ENCODE results near the gene CYBRD1. TPM values are rescaled to one million over a fixed set of nuclear protein-coding genes. Genes with fewer than 3 reads are reported as not detected.

Gene CYBRD1
- total RNA-seq, 1 experiment from 2014 or later = 9.7 TPM

- no peak overlapping the region for H3K4me3 Mint-ChIP-seq (ENCODE audit: unreplicated experiment)
- no TSS peak for BruUV-seq (replicated peaks)
- no peak for DNase-seq
- intact Hi-C loops (cut with micrococcal nuclease; ENCODE audit: unreplicated experiment) = no loop called here
- Histone ChIP-seq H3K9me3 (no peaks in the 10 kb centered on the region), H3K27me3 (replicated peaks; ENCODE audit: control insufficient read depth, insufficient read depth, low read length) (no peaks in the 10 kb centered on the region), H3K36me3 (ENCODE audit: control insufficient read depth, insufficient read depth, low read length) (no peaks in the 10 kb centered on the region), H3K4me1 (no peaks in the 10 kb centered on the region; the same call in 1 of the 2 replicates), H3K4me3 (ENCODE audit: low read depth, low read length) (no peak overlapping the region)
- H3K27ac Mint-ChIP-seq (ENCODE audit: unreplicated experiment) = no peak overlapping the region
- TF ChIP-seq CTCF (IDR thresholded peaks at IDR 0.05; ENCODE audit: insufficient read depth in 1 of 2, low read depth in 1 of 2, low read length in 1 of 2, severe bottlenecking in 1 of 2, unreplicated experiment in 1 of 2) = no peak
- H3K36me3 Mint-ChIP-seq (ENCODE audit: insufficient read depth, unreplicated experiment) = no peaks in the 10 kb centered on the region
- ChIA-PET CTCF (no interaction called here), POLR2A (no interaction called here)
- H3K9me3 Mint-ChIP-seq (ENCODE audit: unreplicated experiment) = no peaks in the 10 kb centered on the region
- H3K27me3 Mint-ChIP-seq (ENCODE audit: insufficient read depth, unreplicated experiment) = no peaks in the 10 kb centered on the region
- peaks cover 13% of the 10 kb centered on the region for H3K4me1 Mint-ChIP-seq (ENCODE audit: low read depth, unreplicated experiment)
Observed at GRCh38 chr2:171509945-171510731, 12.1 kb upstream of the CYBRD1 start.

GRCh38 chr2:171512014-171512413, 10.3 kb upstream of the CYBRD1 start:
- BruUV-seq (replicated peaks) = no TSS peak
- no peak for TF ChIP-seq CTCF (IDR thresholded peaks at IDR 0.05; ENCODE audit: insufficient read depth in 1 of 2, low read depth in 1 of 2, low read length in 1 of 2, severe bottlenecking in 1 of 2, unreplicated experiment in 1 of 2)
- intact Hi-C loops (cut with micrococcal nuclease; ENCODE audit: unreplicated experiment) = no loop called here

GRCh38 chr2:171512683-171513195, 9.5 kb upstream of the CYBRD1 start:
- H3K4me3 Mint-ChIP-seq (ENCODE audit: unreplicated experiment) = no peak overlapping the region
- H3K9me3 Mint-ChIP-seq (ENCODE audit: unreplicated experiment) = no peaks in the 10 kb centered on the region
- peaks cover 9% of the 10 kb centered on the region for H3K4me1 Mint-ChIP-seq (ENCODE audit: low read depth, unreplicated experiment)
- H3K27me3 ChIP-seq (replicated peaks; ENCODE audit: control insufficient read depth, insufficient read depth, low read length) = no peaks in the 10 kb centered on the region
- no peaks in the 10 kb centered on the region for H3K27me3 Mint-ChIP-seq (ENCODE audit: insufficient read depth, unreplicated experiment)
- no peak for TF ChIP-seq CTCF (IDR thresholded peaks at IDR 0.05; ENCODE audit: insufficient read depth in 1 of 2, low read depth in 1 of 2, low read length in 1 of 2, severe bottlenecking in 1 of 2, unreplicated experiment in 1 of 2)
- no peaks in the 10 kb centered on the region for H3K36me3 Mint-ChIP-seq (ENCODE audit: insufficient read depth, unreplicated experiment)
- CTCF ChIA-PET = no interaction called here
- no peaks in the 10 kb centered on the region for H3K36me3 ChIP-seq (ENCODE audit: control insufficient read depth, insufficient read depth, low read length)
- no peaks in the 10 kb centered on the region for H3K9me3 ChIP-seq
- intact Hi-C loops (cut with micrococcal nuclease; ENCODE audit: unreplicated experiment) = no loop called here
- POLR2A ChIA-PET = no interaction called here
- no peak overlapping the region for H3K27ac Mint-ChIP-seq (ENCODE audit: unreplicated experiment)
- no peaks in the 10 kb centered on the region; the same call in 1 of the 2 replicates for H3K4me1 ChIP-seq
- no TSS peak for BruUV-seq (replicated peaks)
- no peak for DNase-seq
- no peak overlapping the region for H3K4me3 ChIP-seq (ENCODE audit: low read depth, low read length)

More at GRCh38 chr2:171512014-171512413, 10.3 kb upstream of the CYBRD1 start:
- no peaks in the 10 kb centered on the region for H3K27me3 ChIP-seq (replicated peaks; ENCODE audit: control insufficient read depth, insufficient read depth, low read length)
- Mint-ChIP-seq H3K27ac (ENCODE audit: unreplicated experiment) (no peak overlapping the region), H3K27me3 (ENCODE audit: insufficient read depth, unreplicated experiment) (no peaks in the 10 kb centered on the region), H3K4me1 (ENCODE audit: low read depth, unreplicated experiment) (peaks cover 9% of the 10 kb centered on the region), H3K4me3 (ENCODE audit: unreplicated experiment) (no peak overlapping the region), H3K36me3 (ENCODE audit: insufficient read depth, unreplicated experiment) (no peaks in the 10 kb centered on the region), H3K9me3 (ENCODE audit: unreplicated experiment) (no peaks in the 10 kb centered on the region)
- no peaks in the 10 kb centered on the region for H3K9me3 ChIP-seq
- H3K36me3 ChIP-seq (ENCODE audit: control insufficient read depth, insufficient read depth, low read length) = no peaks in the 10 kb centered on the region
- no peak for DNase-seq
- ChIA-PET CTCF (no interaction called here), POLR2A (no interaction called here)
- H3K4me3 ChIP-seq (ENCODE audit: low read depth, low read length) = no peak overlapping the region
- H3K4me1 ChIP-seq = no peaks in the 10 kb centered on the region; the same call in 1 of the 2 replicates

Data from Caco-2 (cell line).